K562 treated with DMSO at 1 percent for 4 hours (cell line): ENCODE results near the gene SLC25A1. TPM values are rescaled to one million over a fixed set of nuclear protein-coding genes. Genes with fewer than 3 reads are reported as not detected.

Experiments used
- total RNA-seq: library from RNA; unstranded; fragments of 300-600 nt; gene quantifications from 2 replicates; pipeline ENCODE4 v1.2.3, GENCODE V29; 2022; ENCODE audit not compliant: insufficient read depth

Gene SLC25A1
- 297 and 310 TPM in 2 replicates for total RNA-seq

DNA sequence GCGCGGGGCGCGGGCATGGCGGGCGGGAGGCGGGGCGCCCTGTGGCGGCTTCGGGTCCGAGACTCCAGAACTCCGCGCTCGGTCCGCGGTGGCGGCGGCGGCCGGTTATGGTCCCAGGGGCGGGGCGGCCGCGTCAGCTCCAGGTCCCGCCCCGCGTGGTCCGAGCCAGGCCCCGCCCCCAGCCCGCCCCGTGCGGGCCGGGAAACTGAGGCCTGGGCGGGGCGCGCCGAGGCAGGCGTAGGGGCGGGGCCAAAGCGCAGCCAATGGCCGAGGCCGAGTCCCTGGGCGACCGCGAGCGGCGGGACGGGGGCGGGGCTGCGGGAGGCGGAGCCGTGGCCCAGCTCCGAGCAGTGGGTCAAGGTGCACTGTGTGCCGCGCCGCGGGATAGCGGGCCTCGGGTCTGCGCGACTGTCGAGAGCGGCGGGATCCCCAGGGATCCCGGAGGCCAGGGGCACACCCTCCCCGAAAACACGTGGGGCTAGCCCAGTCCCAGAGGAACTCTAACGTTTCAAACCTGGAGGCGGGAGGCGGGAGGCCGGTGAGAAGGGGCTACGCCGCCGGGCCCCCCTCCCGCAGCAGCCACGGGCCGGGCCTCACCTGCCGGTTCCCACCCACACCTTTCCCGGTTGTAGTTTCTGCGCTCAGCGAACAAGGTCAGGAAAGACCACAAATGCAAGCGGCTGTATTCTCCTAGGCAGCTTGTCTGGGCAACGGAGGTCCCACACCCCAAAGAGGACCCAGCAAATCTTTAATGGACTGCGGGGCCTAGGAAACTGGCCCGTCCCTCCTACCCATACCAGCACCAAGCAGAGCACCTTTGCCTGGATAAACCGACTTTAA lies at the start of gene SLC25A1:
Gene SLC25A1 (minus strand): TSS at position 80 of the 840 bp plus-strand sequence. CDS start 63 bp downstream, at position 17.

DNA sequence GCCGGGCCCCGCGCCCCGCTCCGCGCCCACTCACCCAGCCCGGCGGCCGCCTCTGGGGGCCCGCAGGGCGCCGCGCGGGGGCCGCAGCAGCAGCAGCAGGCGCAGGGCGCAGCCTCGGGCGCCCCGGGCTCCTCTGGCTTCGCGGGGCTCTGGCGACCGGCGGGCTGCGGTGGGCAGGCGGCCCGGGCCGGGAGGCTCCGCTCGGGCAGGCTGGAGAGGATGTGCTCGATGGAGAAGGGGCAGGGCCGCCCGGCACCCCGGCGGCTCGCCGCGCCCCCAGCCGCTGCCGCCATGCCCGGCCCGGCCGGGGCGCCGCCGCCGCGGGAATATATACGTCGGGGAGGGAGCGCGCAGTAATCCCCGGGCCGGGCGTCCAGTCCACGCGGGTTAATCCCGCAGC lies 28.5 kb downstream of the SLC25A1 start, which contains the start of gene GSC2:
Gene GSC2 (minus strand): TSS at position 302 of the 400 bp plus-strand sequence. CDS start 9 bp downstream, at position 293.

DNA sequence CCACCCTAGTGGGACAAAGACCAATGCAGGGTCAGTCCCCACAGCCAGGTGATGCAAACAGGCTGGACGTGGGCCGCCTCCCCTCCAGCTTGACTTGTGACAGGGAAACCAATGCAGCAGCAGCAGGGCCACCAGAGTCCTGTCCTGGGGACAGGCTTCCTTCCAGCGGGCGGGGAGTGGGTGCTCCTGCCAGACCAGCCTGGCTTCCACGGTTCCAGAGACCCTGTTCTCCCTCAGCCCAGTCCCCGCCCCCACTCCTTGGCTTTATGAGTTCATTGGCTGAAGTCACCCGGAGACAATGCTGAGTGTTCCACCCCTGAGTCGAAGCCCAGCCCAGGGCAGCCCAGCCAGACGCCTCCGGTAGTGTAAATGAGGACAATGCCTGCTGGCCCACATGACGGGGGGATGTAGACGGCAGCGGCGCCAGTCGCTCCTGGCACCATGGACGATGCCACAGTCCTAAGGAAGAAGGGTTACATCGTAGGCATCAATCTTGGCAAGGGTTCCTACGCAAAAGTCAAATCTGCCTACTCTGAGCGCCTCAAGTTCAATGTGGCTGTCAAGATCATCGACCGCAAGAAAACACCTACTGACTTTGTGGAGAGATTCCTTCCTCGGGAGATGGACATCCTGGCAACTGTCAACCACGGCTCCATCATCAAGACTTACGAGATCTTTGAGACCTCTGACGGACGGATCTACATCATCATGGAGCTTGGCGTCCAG lies 47.4 kb downstream of the SLC25A1 start, which contains the start of gene TSSK2:
Gene TSSK2 (plus strand): TSS at position 350 of the 726 bp plus-strand sequence. CDS start 92 bp downstream, at position 442.

Other genes with a start within 250 kb of the SLC25A1 start
- gene PRODH, start 242.4 kb downstream of the SLC25A1 start, total RNA-seq, result not detected in 2 replicates
- gene DGCR2, start 56.3 kb downstream of the SLC25A1 start, total RNA-seq, result 116 and 128 TPM in 2 replicates
- not detected in 2 replicates for gene TSSK2, start 47.4 kb downstream of the SLC25A1 start, total RNA-seq
- 48.2 and 51.3 TPM in 2 replicates for gene ESS2, start 34.1 kb downstream of the SLC25A1 start, total RNA-seq
- gene GSC2, start 28.4 kb downstream of the SLC25A1 start, total RNA-seq, result not detected in 2 replicates
- 21.7 and 22.6 TPM in 2 replicates for gene CLTCL1, start 113.0 kb upstream of the SLC25A1 start, total RNA-seq